Measurements from ENCODE around the gene SYNE1. TPM values are rescaled to one million over a fixed set of nuclear protein-coding genes. Genes with fewer than 3 reads are reported as not detected.

SYNE1 gene
- total RNA-seq, 3 donors from 2014 or later (not counting 1 experiment from before 2014, with no cell fraction given), result 489 to 570 (median 498) TPM

- 94% methylated on average over 18 of the region's 18 CpGs for WGBS (ENCODE audit: insufficient coverage)
- Histone ChIP-seq H3K4me1 (ENCODE audit: control insufficient read depth, insufficient read depth, low read length) (no peaks in the 10 kb centered on the region), H3K27ac (ENCODE audit: low read length) (no peak overlapping the region), H3K4me3 (ENCODE audit: low read length) (no peak overlapping the region), H3K9me3 (ENCODE audit: control insufficient read depth, insufficient read depth, low read length) (no peaks in the 10 kb centered on the region), H3K36me3 (ENCODE audit: control insufficient read depth, insufficient read depth, low read length) (peaks cover 91% of the 10 kb centered on the region), H3K27me3 (ENCODE audit: control insufficient read depth, insufficient read depth, low read length) (no peaks in the 10 kb centered on the region)
- H3K27me3 Mint-ChIP-seq (ENCODE audit: low read depth in 2 of 2), result no peaks in the 10 kb centered on the region
- peak in 1 of 2 donors; percentile 65 for DNase-seq
- ATAC-seq, result no peak
- intact Hi-C loops (cut with micrococcal nuclease), result no loop called here
- H3K4me1 Mint-ChIP-seq, result peaks cover 0 to 6% of the 10 kb centered on the region in 2 donors
- peaks cover 17% of the 10 kb centered on the region for H3K36me3 Mint-ChIP-seq
- H3K4me3 Mint-ChIP-seq, result no peak overlapping the region
- no peaks in the 10 kb centered on the region for H3K9me3 Mint-ChIP-seq
- peak overlapping the region in 1 of 2 donors; percentile 15 for H3K27ac Mint-ChIP-seq
- TF ChIP-seq CTCF (IDR thresholded peaks at IDR 0.05), result peak; percentile 34
Measured at GRCh38 chr6:152206072-152206818, 430.9 kb downstream of the SYNE1 start.

GRCh38 chr6:152204591-152204990 is 432.6 kb downstream of the SYNE1 start:
- Histone ChIP-seq H3K27ac (ENCODE audit: low read length) (no peak overlapping the region), H3K4me1 (ENCODE audit: control insufficient read depth, insufficient read depth, low read length) (no peaks in the 10 kb centered on the region), H3K36me3 (ENCODE audit: control insufficient read depth, insufficient read depth, low read length) (peaks cover 86% of the 10 kb centered on the region), H3K9me3 (ENCODE audit: control insufficient read depth, insufficient read depth, low read length) (no peaks in the 10 kb centered on the region), H3K4me3 (ENCODE audit: low read length) (no peak overlapping the region), H3K27me3 (ENCODE audit: control insufficient read depth, insufficient read depth, low read length) (no peaks in the 10 kb centered on the region)
- Mint-ChIP-seq H3K36me3 (peaks cover 24% of the 10 kb centered on the region), H3K9me3 (no peaks in the 10 kb centered on the region), H3K27ac (peak overlapping the region in 1 of 2 donors; percentile 62), H3K4me3 (no peak overlapping the region), H3K4me1 (peaks cover 0 to 6% of the 10 kb centered on the region in 2 donors), H3K27me3 (ENCODE audit: low read depth in 2 of 2) (no peaks in the 10 kb centered on the region)
- no CpG with 5 or more reads among the region's 2 CpGs for WGBS (ENCODE audit: insufficient coverage)
- intact Hi-C loops (cut with micrococcal nuclease), result no loop called here
- no peak for TF ChIP-seq CTCF (IDR thresholded peaks at IDR 0.05)
- DNase-seq (no peak), ATAC-seq (no peak)

- Mint-ChIP-seq H3K27ac (no peak overlapping the region), H3K9me3 (no peaks in the 10 kb centered on the region), H3K4me3 (no peak overlapping the region), H3K36me3 (peaks cover 26% of the 10 kb centered on the region), H3K27me3 (ENCODE audit: low read depth in 2 of 2) (no peaks in the 10 kb centered on the region), H3K4me1 (peaks cover 11 to 14% of the 10 kb centered on the region in 2 donors)
- Histone ChIP-seq H3K4me3 (ENCODE audit: low read length) (no peak overlapping the region), H3K27me3 (ENCODE audit: control insufficient read depth, insufficient read depth, low read length) (no peaks in the 10 kb centered on the region), H3K9me3 (ENCODE audit: control insufficient read depth, insufficient read depth, low read length) (no peaks in the 10 kb centered on the region), H3K27ac (ENCODE audit: low read length) (no peak overlapping the region), H3K4me1 (ENCODE audit: control insufficient read depth, insufficient read depth, low read length) (no peaks in the 10 kb centered on the region), H3K36me3 (ENCODE audit: control insufficient read depth, insufficient read depth, low read length) (peaks cover 72% of the 10 kb centered on the region)
- no peak for DNase-seq
- TF ChIP-seq CTCF (IDR thresholded peaks at IDR 0.05), result no peak
- 48% methylated on average over 2 of the region's 3 CpGs for WGBS (ENCODE audit: insufficient coverage)
- no peak for ATAC-seq
- intact Hi-C loops (cut with micrococcal nuclease), result no loop called here
Measured at GRCh38 chr6:152201120-152201519, 436.0 kb downstream of the SYNE1 start.

Measured in natural killer cell (primary cell).